GM12891 (cell line): Measurements from ENCODE around the gene RFPL3.

Experiments used
- POLR2A ChIP-seq: IDR thresholded peaks from 2 replicates; pipeline ENCODE4 v1.6.1; 2011; ENCODE audit warnings: low read depth, low read length, control low read depth
- POLR2AphosphoS5 ChIP-seq: IDR thresholded peaks from 2 replicates; pipeline ENCODE4 v1.6.1; 2011; ENCODE audit warnings: low read depth, low read length, control low read depth
- SPI1 ChIP-seq: IDR thresholded peaks from 2 replicates; pipeline ENCODE4 v1.6.1; 2011; ENCODE audit warnings: low read depth, low read length, control low read depth
- TAF1 ChIP-seq: IDR thresholded peaks from 2 replicates; pipeline ENCODE4 v1.6.1; 2011; ENCODE audit warnings: low read depth, low read length, control low read depth

DNA sequence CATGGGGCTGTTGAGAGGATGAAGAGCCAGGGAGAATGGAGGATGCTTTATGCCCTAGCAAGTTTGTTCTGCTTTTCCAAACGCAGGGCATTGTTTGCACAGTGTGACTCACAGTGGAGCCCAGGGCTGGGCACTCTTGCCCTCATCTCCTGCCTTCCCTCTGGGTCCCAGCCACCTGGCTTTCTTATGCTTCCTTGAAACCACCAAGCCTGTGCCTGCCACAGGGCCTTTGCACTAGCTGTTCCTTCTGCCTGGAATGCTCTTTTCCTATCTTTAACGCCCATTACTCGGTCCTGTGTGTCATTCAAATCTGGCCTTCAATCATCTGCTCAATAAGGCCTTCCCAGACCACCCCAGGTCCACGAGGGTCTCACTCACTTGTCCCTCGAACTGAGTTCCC lies 46.9 kb upstream of the RFPL3 start:
- TF ChIP-seq POLR2A (no peak), POLR2AphosphoS5 (no peak), TAF1 (no peak), SPI1 (no peak)
